HCT116 (cell line): ENCODE measurements around the gene HCN1.

ENCODE experiments used
- CTCF ChIP-seq, 3 experiments: fragments of 200-600 bp in 1 of 3; sonication (generic) in 1 of 3; IDR thresholded peaks in 2 of 3; conservative IDR thresholded peaks in 1 of 3; 2 replicates each; pipeline ENCODE4 v1.5.1; 2012 to 2017; ENCODE audit warnings: low read depth in 2 of 3, low read length in 2 of 3, antibody characterized with exemption in 1 of 3, borderline replicate concordance in 1 of 3, control low read depth in 1 of 3, mild to moderate bottlenecking in 1 of 3, mixed read lengths in 1 of 3, mixed run types in 1 of 3, moderate library complexity in 1 of 3; ENCODE audit not compliant: insufficient read depth in 1 of 3
- JUND ChIP-seq: IDR thresholded peaks from 2 replicates; pipeline ENCODE4 v1.6.1; 2012

GRCh38 chr5:45696206-45696836, at the start of gene HCN1:
- TF ChIP-seq CTCF (IDR thresholded peaks at IDR 0.05 in 2 of 3, conservative IDR thresholded peaks at IDR 0.05 in 1 of 3; ENCODE audit: borderline replicate concordance in 1 of 3, insufficient read depth in 1 of 3, low read depth in 2 of 3, low read length in 2 of 3) (no peak), JUND (no peak)
